Heart left ventricle (tissue), 16 donors: Measurements from ENCODE around the gene SH2D1B. TPM values are rescaled to one million over a fixed set of nuclear protein-coding genes. Genes with fewer than 3 reads are reported as not detected.
A peak's percentile ranks its signal among the peaks of the same experiment; 100 is the strongest.
"Not testable (repeated sequence)": the region's sequence is repeated elsewhere in the genome, so short reads cannot be mapped to it uniquely, and the experiment has no call there.

ENCODE experiments used
- ATAC-seq, 4 donors: fragments of 200-7000 bp; cut with Tn5 transposase; one replicate each; pipeline ENCODE4 v1.9.1; 2020 to 2022; ENCODE audit warnings: moderate library complexity in 4 of 4, mild to moderate bottlenecking in 3 of 4, moderate number of reproducible peaks in 1 of 4
- DNase-seq, 5 donors: peaks; one replicate each; pipeline ENCODE4 v3.0.0-alpha.2; 2020
- H3K27ac ChIP-seq, 12 donors: fragments of 200-600 bp; sonication (generic) in 4 of 12; one replicate each; pipeline versions ENCODE4 v1.5.0 to v1.8.0; 2016 to 2022; ENCODE audit warnings: mild to moderate bottlenecking in 2 of 12
- H3K27me3 ChIP-seq, 9 donors: fragments of 200-600 bp; sonication (generic) in 2 of 9; one replicate each; pipeline versions ENCODE4 v1.5.1 to v1.8.0; 2016 to 2022; ENCODE audit warnings: mild to moderate bottlenecking in 3 of 9
- H3K36me3 ChIP-seq, 9 donors: fragments of 200-600 bp; sonication (generic) in 2 of 9; one replicate each; pipeline versions ENCODE4 v1.5.0 to v1.8.0; 2018 to 2022; ENCODE audit warnings: mild to moderate bottlenecking in 2 of 9
- H3K4me1 ChIP-seq, 12 donors: fragments of 200-600 bp; sonication (generic) in 4 of 12; one replicate each; pipeline versions ENCODE4 v1.5.0 to v1.8.0; 2016 to 2022; ENCODE audit warnings: mild to moderate bottlenecking in 3 of 12
- H3K4me3 ChIP-seq, 12 donors: fragments of 200-600 bp; sonication (generic) in 4 of 12; one replicate each; pipeline versions ENCODE4 v1.5.0 to v1.8.0; 2017 to 2022; ENCODE audit warnings: mild to moderate bottlenecking in 9 of 12, moderate library complexity in 4 of 12
- H3K9me3 ChIP-seq, 12 donors: fragments of 200-600 bp; sonication (generic) in 4 of 12; one replicate each; pipeline versions ENCODE4 v1.5.0 to v1.8.0; 2016 to 2022; ENCODE audit warnings: mild to moderate bottlenecking in 1 of 12
- CTCF ChIP-seq, 12 donors: fragments of 200-600 bp; sonication (generic) in 4 of 12; IDR thresholded peaks; one replicate each; pipeline versions ENCODE4 v1.5.0 to v1.8.0; 2018 to 2022; ENCODE audit warnings: antibody characterized with exemption in 12 of 12, mild to moderate bottlenecking in 5 of 12
- POLR2A ChIP-seq, 2 donors: fragments of 450-650 bp; IDR thresholded peaks; one replicate each; pipeline ENCODE4 v1.6.1; 2017; ENCODE audit warnings: antibody characterized with exemption in 2 of 2, mild to moderate bottlenecking in 2 of 2, moderate library complexity in 2 of 2
- WGBS, 4 donors: extraction: QIAGEN DNeasy Blood & Tissue Kit in 2 of 4; methylation state at CpG; one replicate each; pipeline versions ENCODE4 v1.1.5 to v1.1.7; 2013 to 2018; 5-methylcytosine and 5-hydroxymethylcytosine counted together
- intact Hi-C, 10 donors: fragments of 100-400 bp; cut with DNase I; formaldehyde crosslinking; loops; one replicate each; pipeline versions ENCODE4 v1.11.1 to v1.14.2; 2022
- polyA plus RNA-seq, 2 donors: library from polyadenylated mRNA; stranded (reverse); fragments of 200-250 nt; gene quantifications; one replicate each; pipeline ENCODE4 v1.2.3, GENCODE V29; 2013
- total RNA-seq, 9 donors: library from RNA; depleted of rRNA in 2 of 9; stranded (reverse); fragments of >200 nt in 2 of 9; fragmentation: NEBNext Ultra II Directional in 3 of 9; extraction: Animal tissue kit (Norgen Biotek cat#: 25700) in 3 of 9; gene quantifications; one replicate each; pipeline versions ENCODE4 v1.1.0 to v1.2.4, GENCODE V29; 2016 to 2023
- donor health status: ischemic (EF 13 %, LVEDD 7.1; RV severe dilation, severe dysfunction).
- donor health status: healthy with polysubstance abuse.
- donor health status: DM: no; HTN: yes; CAD: no.
- donor health status: DM: no; HTN: no; CAD: no.
- donor health status: ischemic (EF 25% LVEDD 6.9; RV normal size, moderate dysfunction).
- donor health status: ischemic (EF 25% LVEDD 5.7; RV mildly dilated, moderate dysfunction).
- donor health status: healthy.
- donor health status: DM: yes; HTN: yes; CAD: no.
- donor health status: ischemic (EF 35%, LVEDD 5.7; RV mildly dilated, moderate dysfunction).
- donor health status: nonischemic (EF 11% LVEDD 7.7; RV severe dilation, severe dysfunction).
- donor health status: DM: yes; HTN: yes; CAD: no.
- donor health status: PGD.
- donor health status: ischemic (EF 29% LVEDD 5.4; RV normal size, mild dysfunction).
- donor health status: nonischemic (EF 23%, LVEDD 6.1; RV moderate dilation, normal function).

Gene SH2D1B
- total and polyA plus RNA-seq, 11 donors, result 0.11 to 1.1 (median 0.35) TPM; not detected in 7

DNA sequence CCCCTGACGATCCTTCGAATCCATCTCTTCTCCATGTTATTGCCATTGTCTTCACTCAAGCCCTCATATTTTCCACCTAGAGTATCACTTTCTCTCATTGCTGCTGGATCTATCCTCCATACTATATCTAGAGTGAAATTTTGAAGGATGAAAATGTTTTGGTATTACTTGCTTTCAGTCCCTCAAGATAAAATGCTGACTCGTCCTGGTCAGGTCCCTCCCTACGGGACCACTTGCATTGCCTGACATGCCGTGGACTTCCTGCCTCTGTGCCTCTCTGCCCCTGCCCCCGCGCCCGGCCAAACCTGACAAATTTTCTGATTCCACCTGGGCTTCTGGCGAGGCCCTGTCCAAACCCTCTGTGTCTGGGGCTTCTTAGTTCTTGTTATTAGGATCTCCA is 58.9 kb downstream of the SH2D1B start:
- no peak for DNase-seq
- Histone ChIP-seq H3K9me3 (no peaks in the 10 kb centered on the region), H3K27ac (no peak overlapping the region), H3K36me3 (peaks cover 0 to 7% (median 0%) of the 10 kb centered on the region in 9 donors), H3K4me1 (peaks cover 0 to 15% (median 0%) of the 10 kb centered on the region in 12 donors), H3K4me3 (no peak overlapping the region), H3K27me3 (no peaks in the 10 kb centered on the region)
- TF ChIP-seq CTCF (IDR thresholded peaks at IDR 0.05) (no peak), POLR2A (IDR thresholded peaks at IDR 0.05) (no peak)
- ATAC-seq, result no peak
- intact Hi-C loops, result loop anchor here in 1 of 10 donors (5.0 kb wide), 1 partner anchor 51 kb away; no protein-coding TSS in a partner anchor
- WGBS, 4 donors, result 84 to 89% (median 85%) methylated on average over 9 of the region's 9 CpGs

DNA sequence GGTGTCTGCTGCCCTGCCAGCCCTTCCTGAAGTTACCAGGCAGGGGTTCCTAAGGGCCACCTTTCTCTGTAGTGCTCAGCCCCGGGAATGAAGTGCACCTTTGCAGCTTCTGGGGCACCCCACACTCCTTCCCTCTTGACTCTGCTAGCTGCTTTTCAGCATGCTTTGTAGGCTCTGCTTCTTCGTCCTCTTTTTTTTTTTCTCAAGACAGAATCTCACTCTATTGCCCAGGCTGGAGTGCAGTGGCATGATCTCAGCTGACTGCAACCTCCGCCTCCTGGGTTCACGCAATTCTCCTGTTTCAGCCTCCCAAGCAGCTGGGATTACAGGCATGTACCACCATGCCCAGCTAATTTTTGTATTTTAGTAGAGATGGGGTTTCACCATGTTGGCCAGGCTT is 60.1 kb downstream of the SH2D1B start:
- WGBS, 4 donors, result 67 to 96% (median 80%) methylated on average over 3 to 4 of the region's 4 CpGs
- H3K27ac ChIP-seq, DNase-seq, H3K36me3 ChIP-seq, H3K4me3 ChIP-seq, H3K27me3 ChIP-seq, ATAC-seq, H3K9me3 ChIP-seq: not testable (repeated sequence)
- intact Hi-C loops, result loop anchor here in 1 of 10 donors (5.0 kb wide), 1 partner anchor 50 kb away; no protein-coding TSS in a partner anchor
- H3K4me1 ChIP-seq, result peaks cover 0 to 12% (median 0%) of the 10 kb centered on the region in 12 donors

GRCh38 chr1:162351246-162351842 is 60.6 kb downstream of the SH2D1B start:
- 79 to 83% (median 82%) methylated on average over 6 of the region's 6 CpGs for WGBS, 4 donors
- H3K36me3 ChIP-seq, result peaks cover 0 to 3% (median 0%) of the 10 kb centered on the region in 9 donors
- no peaks in the 10 kb centered on the region for H3K27me3 ChIP-seq
- TF ChIP-seq CTCF (IDR thresholded peaks at IDR 0.05) (no peak), POLR2A (IDR thresholded peaks at IDR 0.05) (no peak)
- H3K4me1 ChIP-seq, result peaks cover 0 to 12% (median 0%) of the 10 kb centered on the region in 12 donors
- H3K27ac ChIP-seq, result no peak overlapping the region
- ATAC-seq, result no peak
- no peaks in the 10 kb centered on the region for H3K9me3 ChIP-seq
- intact Hi-C loops, result loop anchor here in 1 of 10 donors (5.0 kb wide), 1 partner anchor 49 kb away; no protein-coding TSS in a partner anchor
- H3K4me3 ChIP-seq, result no peak overlapping the region
- no peak for DNase-seq

DNA sequence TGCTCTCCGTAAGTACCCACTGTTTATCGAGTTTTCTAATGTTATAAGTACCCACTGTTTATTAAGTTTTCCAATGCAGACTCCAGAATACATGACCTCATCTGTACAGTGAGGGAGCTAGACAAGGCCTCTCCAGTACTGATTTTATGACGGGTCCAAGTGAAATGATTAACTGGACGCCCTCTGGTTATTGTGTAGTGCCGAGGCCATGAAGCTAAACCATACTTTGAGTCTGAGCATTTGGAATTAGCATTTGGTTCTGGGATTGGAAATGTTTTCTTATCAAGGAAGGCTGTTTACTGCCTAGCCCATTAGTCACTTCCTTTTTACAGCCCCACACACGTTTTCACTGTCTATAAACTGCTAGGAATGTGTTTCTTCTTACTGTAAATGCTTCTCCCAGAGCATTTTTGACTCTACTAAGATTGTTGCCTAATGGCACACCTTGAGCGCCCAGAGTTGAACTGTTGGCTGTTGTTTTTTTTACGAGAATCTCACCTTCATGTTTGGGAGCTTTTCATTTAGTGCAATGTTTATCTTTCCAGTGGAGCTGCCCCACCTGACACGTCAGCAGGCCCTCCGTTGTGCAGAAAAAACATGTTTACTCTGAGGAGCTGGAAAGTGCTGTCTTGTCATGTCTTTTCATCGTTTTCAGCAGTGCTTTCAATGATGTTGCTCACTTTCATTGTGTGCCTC is 62.2 kb downstream of the SH2D1B start:
- H3K27ac ChIP-seq, result no peak overlapping the region
- TF ChIP-seq CTCF (IDR thresholded peaks at IDR 0.05) (no peak), POLR2A (IDR thresholded peaks at IDR 0.05) (no peak)
- no peaks in the 10 kb centered on the region for H3K36me3 ChIP-seq
- intact Hi-C loops, result loop anchor here in 1 of 10 donors (5.0 kb wide), 1 partner anchor 47 kb away; no protein-coding TSS in a partner anchor
- 53 to 63% (median 56%) methylated on average over 11 of the region's 11 CpGs for WGBS, 4 donors
- no peak overlapping the region for H3K4me3 ChIP-seq
- no peak for DNase-seq
- ATAC-seq, result peak in 1 of 4 donors; percentile 20
- peaks cover 0 to 12% (median 0%) of the 10 kb centered on the region in 12 donors for H3K4me1 ChIP-seq
- H3K27me3 ChIP-seq, result no peaks in the 10 kb centered on the region
- H3K9me3 ChIP-seq, result no peaks in the 10 kb centered on the region
